Measurements from ENCODE around the gene CCL27. TPM values are rescaled to one million over a fixed set of nuclear protein-coding genes. Genes with fewer than 3 reads are reported as not detected.

Gene CCL27
- total and polyA plus RNA-seq, 2 of the 8 experiments (the other 6 are each of a cell fraction or from before 2014, with no cell fraction given): 0.42 TPM; not detected in 1

GRCh38 chr9:34635556-34635955 lies 26.9 kb downstream of the CCL27 start:
- H2AK5ac ChIP-seq (ENCODE audit: low read depth, low read length): no peak overlapping the region
- H3K4me1 ChIP-seq (replicated peaks in 1 of 4; ENCODE audit: control insufficient read depth in 3 of 4, insufficient read depth in 4 of 4, low read length in 3 of 4): peaks cover 2 to 11% (median 8%) of the 10 kb centered on the region in 4 experiments; a peak in 4 of 7 replicates
- H3K36me3 ChIP-seq (ENCODE audit: control insufficient read depth in 2 of 4, insufficient read depth in 4 of 4, low read length in 3 of 4): peaks cover 0 to 6% (median 2%) of the 10 kb centered on the region in 4 experiments; a peak in 3 of 8 replicates
- no peak overlapping the region for H4K91ac ChIP-seq (replicated peaks; ENCODE audit: insufficient read length, low read length)
- TF ChIP-seq SRF (IDR thresholded peaks at IDR 0.05; ENCODE audit: low read depth, low read length) (no peak), HDAC2 (IDR thresholded peaks at IDR 0.05; ENCODE audit: borderline replicate concordance in 1 of 2, low read depth in 2 of 2, low read length in 2 of 2) (no peak)
- no peak overlapping the region for H3K23ac ChIP-seq (ENCODE audit: insufficient read length)
- no peak overlapping the region for H3K27ac ChIP-seq (ENCODE audit: low read depth, low read length)
- WGBS, 2 experiments (ENCODE audit: extremely low coverage in 1 of 2, insufficient coverage in 1 of 2, insufficient read length in 1 of 2, insufficient replicate concordance in 2 of 2, low coverage in 1 of 2, low lambda C conversion rate in 2 of 2, missing lambda C conversion rate in 1 of 2): 96% methylated on average over 14 of the region's 14 CpGs; no CpG with 5 or more reads in 1 of the 2 experiments
- H3K18ac ChIP-seq (ENCODE audit: extremely low read depth, low read length): no peak overlapping the region
- no peak overlapping the region for H2BK120ac ChIP-seq (replicated peaks; ENCODE audit: low read depth, low read length)
- H2BK15ac ChIP-seq (ENCODE audit: low read length): no peak overlapping the region
- no peak for DNase-seq (ENCODE audit: low read depth in 1 of 2, low spot score in 2 of 2)
- peaks cover 9% of the 10 kb centered on the region for H3K23me2 ChIP-seq (ENCODE audit: low read depth, low read length)
- no peak overlapping the region for H2BK20ac ChIP-seq (ENCODE audit: low read length)
- H3K27me3 ChIP-seq (replicated peaks in 1 of 4; ENCODE audit: control insufficient read depth in 3 of 4, extremely low read depth in 1 of 4, insufficient read depth in 3 of 4, low read length in 3 of 4): peaks cover 2 to 14% (median 10%) of the 10 kb centered on the region in 4 experiments
- peaks cover 0 to 11% of the 10 kb centered on the region in 2 experiments; a peak in 2 of 4 replicates for H3K79me2 ChIP-seq (ENCODE audit: control insufficient read depth in 1 of 2, insufficient read depth in 2 of 2, low read length in 2 of 2)
- H4K20me1 ChIP-seq (replicated peaks in 1 of 2; ENCODE audit: control insufficient read depth in 1 of 2, insufficient read depth in 2 of 2, low read length in 2 of 2): peaks cover 0 to 11% of the 10 kb centered on the region in 2 experiments
- no peak overlapping the region for H2BK12ac ChIP-seq (ENCODE audit: low read depth, low read length)
- no peak overlapping the region for H4K5ac ChIP-seq (ENCODE audit: insufficient read length, low read depth, low read length)
- ChIA-PET POLR2A (ENCODE audit: partially characterized antibody) (interaction anchor here (0.9 to 11.3 kb wide), 4 partner anchors 10 to 35 kb away, joined by 3 to 127 read pairs (median 10); partner anchors contain the start of genes GALT and IL11RA), CTCF (ENCODE audit: partially characterized antibody) (interaction anchor here (0.7 to 18.5 kb wide), 15 partner anchors 10 to 124 kb away, joined by 3 to 401 read pairs (median 9); partner anchors contain the start of genes CCL27, DCTN3, GALT and IL11RA)
- H3K4ac ChIP-seq (replicated peaks; ENCODE audit: insufficient read length, low read depth, low read length): no peak overlapping the region
- H3K14ac ChIP-seq (ENCODE audit: insufficient read length): no peak overlapping the region
- H3K4me2 ChIP-seq (ENCODE audit: insufficient read depth in 1 of 2, low read depth in 2 of 2, low read length in 2 of 2): no peak overlapping the region; a peak in 1 of 4 replicates
- no peak for FAIRE-seq
- H3K9ac ChIP-seq (replicated peaks in 1 of 4; ENCODE audit: extremely low read depth in 1 of 4, low read depth in 3 of 4, low read length in 3 of 4): no peak overlapping the region
- H2AFZ ChIP-seq (ENCODE audit: low read length): no peak overlapping the region
- H3K9me3 ChIP-seq (ENCODE audit: insufficient read depth in 2 of 2, low read depth in 1 of 2, low read length in 1 of 2): no peaks in the 10 kb centered on the region
- no peak overlapping the region; the same call in 1 of the 2 replicates for H4K8ac ChIP-seq (ENCODE audit: extremely low read depth, insufficient read depth, low read length)
- H3K79me1 ChIP-seq (ENCODE audit: low read depth, low read length): peaks cover 10% of the 10 kb centered on the region
- H2BK5ac ChIP-seq (ENCODE audit: low read depth, low read length): no peak overlapping the region
- H3K4me3 ChIP-seq (ENCODE audit: extremely low read depth in 1 of 4, insufficient read depth in 2 of 4, low read depth in 3 of 4, low read length in 4 of 4): 0 out of 8 replicates have a peak overlapping the region, but pooled peaks of 1 of the 4 experiments have one; percentile 6
- H3K56ac ChIP-seq (replicated peaks; ENCODE audit: insufficient read length, low read depth, low read length): no peak overlapping the region

Measured in H1 (cell line).